ENCODE measurements around the gene BIVM. TPM values are rescaled to one million over a fixed set of nuclear protein-coding genes. Genes with fewer than 3 reads are reported as not detected.
"Not testable (repeated sequence)": the region's sequence is repeated elsewhere in the genome, so short reads cannot be mapped to it uniquely, and the experiment has no call there.

BIVM gene, protein sequence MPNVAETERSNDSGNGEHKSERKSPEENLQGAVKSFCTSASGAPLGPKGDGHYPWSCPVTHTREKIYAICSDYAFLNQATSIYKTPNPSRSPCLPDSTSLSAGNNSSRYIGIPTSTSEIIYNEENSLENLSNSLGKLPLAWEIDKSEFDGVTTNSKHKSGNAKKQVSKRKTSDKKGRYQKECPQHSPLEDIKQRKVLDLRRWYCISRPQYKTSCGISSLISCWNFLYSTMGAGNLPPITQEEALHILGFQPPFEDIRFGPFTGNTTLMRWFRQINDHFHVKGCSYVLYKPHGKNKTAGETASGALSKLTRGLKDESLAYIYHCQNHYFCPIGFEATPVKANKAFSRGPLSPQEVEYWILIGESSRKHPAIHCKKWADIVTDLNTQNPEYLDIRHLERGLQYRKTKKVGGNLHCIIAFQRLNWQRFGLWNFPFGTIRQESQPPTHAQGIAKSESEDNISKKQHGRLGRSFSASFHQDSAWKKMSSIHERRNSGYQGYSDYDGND
- total RNA-seq, result 23.8 TPM

GRCh38 chr13:102798581-102799425 is at the start of gene BIVM, which contains the start of gene POGLUT2:
Gene BIVM, plus strand, starts transcription at chr13:102799119. Its CDS starts 8,149 bp downstream, at chr13:102807268.
Gene POGLUT2, minus strand, starts transcription at chr13:102798976. Its CDS starts 306 bp downstream, at chr13:102798670.
- peak; percentile 91 for DNase-seq (ENCODE audit: low spot score)

- no peak for DNase-seq (ENCODE audit: low spot score)
Measured at GRCh38 chr13:102751886-102752285, 47.0 kb upstream of the BIVM start.

GRCh38 chr13:102757006-102757405 is 41.9 kb upstream of the BIVM start:
- DNase-seq (ENCODE audit: low spot score), result no peak

- DNase-seq (ENCODE audit: low spot score), result no peak
Measured at GRCh38 chr13:102758842-102759241, 40.1 kb upstream of the BIVM start.

GRCh38 chr13:102761071-102761470 is 37.8 kb upstream of the BIVM start:
- DNase-seq (ENCODE audit: low spot score), result no peak

- DNase-seq (ENCODE audit: low spot score), result no peak
Measured at GRCh38 chr13:102763741-102764140, 35.2 kb upstream of the BIVM start.

- no peak for DNase-seq (ENCODE audit: low spot score)
Measured at GRCh38 chr13:102768909-102769308, 30.0 kb upstream of the BIVM start.

GRCh38 chr13:102769679-102770078 is 29.2 kb upstream of the BIVM start:
- no peak for DNase-seq (ENCODE audit: low spot score)

DNA sequence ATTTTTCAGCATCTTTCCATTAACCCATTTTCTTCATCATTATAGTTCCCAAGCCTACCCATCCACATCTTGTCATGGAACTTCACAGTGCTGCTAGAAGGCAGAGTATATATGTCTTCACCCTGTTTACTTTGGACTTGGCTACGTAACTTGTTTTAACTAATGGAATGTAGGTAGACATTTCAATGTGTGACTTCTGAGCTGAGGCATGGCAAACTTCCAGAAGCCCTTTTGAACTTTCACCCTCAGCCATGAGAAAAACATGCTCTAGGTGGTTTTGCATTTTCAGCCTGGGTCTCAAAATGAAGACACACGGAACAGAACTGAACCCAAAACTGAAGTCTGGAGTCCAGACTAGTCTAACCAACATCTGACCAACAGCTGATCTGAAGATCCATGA is 28.5 kb upstream of the BIVM start:
- DNase-seq (ENCODE audit: low spot score), result no peak

DNA sequence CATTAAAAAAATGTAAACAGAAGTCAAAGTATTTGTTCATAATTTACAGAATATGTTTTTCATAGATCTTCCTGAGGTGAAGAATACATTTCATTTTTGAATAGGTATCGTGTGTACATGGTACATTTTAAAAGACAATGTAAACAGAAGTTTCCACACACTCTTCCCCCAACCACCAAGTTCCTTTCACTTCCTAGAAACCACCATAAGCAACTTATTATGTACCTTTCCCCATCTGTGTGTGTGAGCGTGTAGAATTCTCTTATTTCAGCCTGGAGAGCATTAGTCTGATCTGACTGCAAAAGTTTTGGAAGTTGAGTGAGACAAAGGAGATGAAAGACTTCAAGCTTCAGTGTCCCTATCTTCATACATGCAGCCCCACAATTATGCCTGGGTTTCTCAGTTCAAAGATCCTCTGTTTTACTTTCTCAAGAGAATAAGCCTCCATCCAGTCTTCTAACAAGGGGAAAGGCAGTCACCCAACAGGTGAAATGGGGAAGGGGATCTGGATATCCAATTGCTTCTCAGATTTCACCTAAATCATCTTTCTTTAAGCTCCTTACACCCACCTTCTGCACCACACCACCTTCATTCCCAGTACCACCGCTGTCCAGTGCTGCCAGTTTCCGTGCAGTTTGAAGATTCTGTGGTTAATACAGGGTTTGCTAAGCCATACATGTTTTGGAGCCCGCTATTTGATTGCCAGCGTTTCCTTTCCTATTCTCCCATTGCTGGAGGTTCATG is 27.4 kb upstream of the BIVM start:
- no peak for DNase-seq (ENCODE audit: low spot score)

DNA sequence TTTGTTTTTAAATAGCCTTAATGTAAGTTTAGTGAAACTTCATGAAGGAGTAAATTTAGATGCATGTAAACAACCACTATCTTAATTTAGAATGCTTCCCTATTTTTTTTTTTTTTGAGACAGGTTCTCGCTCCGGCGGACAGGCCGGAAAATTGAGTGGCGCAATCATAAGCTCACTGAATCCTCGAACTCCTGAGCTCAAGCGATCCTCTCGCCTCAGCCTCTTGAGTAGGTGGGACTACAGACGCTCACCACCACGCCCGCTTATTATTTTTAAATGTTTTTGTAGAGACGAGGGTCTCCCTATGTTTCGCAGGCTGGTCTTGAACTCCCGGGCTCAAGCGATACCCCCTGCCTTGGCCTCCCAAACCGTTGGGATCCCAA is 26.9 kb upstream of the BIVM start:
- DNase-seq (ENCODE audit: low spot score), result no peak

DNA sequence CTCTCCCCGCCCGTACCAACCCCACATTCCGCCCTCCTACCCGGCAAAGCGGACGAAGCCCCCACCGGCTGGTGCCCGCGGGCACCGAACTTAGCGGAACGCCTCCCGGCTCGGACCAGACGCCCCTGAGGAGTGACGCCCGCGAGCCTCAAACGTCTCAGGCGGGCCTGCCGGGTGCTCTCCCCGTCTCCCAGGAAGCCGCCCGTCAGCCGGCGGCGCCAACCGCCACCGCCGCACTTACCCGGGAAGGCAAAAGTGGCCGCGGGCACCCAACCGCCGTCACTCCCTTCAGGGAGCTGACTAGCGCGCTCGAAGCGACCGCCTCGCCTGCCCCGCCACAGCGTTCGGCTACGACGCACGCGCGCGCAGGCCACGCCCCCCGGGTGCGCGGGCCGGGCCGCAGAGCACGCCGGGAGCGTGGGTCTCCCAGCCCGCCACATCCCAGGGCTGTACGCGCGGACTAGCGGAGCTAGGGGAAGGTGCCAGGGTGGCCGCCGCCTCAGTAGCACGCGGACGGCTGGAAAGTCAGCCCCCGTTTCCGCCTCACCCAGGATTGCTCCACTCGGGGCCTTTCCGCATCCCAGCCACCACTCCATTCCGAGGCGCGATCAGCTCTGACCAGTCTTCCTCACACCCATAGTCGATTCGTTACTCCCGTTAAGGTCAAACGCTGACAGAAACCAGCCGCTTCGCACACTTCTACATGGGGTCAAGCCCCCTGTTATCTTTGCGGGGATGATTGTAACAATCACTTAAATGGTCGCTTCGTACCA is 25.3 kb upstream of the BIVM start, which contains the start of gene TEX30:
Gene TEX30 (minus strand): TSS at position 346 of the 773 bp plus-strand sequence. CDS start 3,760 bp downstream, outside the sequence.
- DNase-seq (ENCODE audit: low spot score), result peak; percentile 84

- DNase-seq (ENCODE audit: low spot score), result no peak
Measured at GRCh38 chr13:102774214-102774568, 24.7 kb upstream of the BIVM start.

GRCh38 chr13:102774591-102775520 is 24.1 kb upstream of the BIVM start:
- no peak for DNase-seq (ENCODE audit: low spot score)

DNA sequence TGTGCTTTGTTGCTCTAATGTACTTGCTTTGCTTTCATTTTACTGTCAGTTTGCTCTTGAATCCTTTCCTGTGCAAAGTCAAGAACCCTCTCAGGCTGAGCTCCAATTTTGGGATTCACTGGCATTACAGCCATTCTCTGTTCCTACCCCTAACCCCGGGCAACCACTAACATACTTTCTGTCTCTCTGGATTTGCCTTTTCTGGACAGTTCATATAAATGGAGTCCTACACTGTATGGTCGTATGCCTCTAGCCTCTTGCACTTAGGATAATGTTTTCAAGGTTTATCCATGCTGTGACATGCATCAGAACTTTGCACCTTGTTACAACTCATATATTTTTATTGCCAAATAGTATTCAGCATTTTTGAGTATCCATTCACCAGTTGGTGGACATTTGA is 22.6 kb upstream of the BIVM start:
- no peak for DNase-seq (ENCODE audit: low spot score)

DNA sequence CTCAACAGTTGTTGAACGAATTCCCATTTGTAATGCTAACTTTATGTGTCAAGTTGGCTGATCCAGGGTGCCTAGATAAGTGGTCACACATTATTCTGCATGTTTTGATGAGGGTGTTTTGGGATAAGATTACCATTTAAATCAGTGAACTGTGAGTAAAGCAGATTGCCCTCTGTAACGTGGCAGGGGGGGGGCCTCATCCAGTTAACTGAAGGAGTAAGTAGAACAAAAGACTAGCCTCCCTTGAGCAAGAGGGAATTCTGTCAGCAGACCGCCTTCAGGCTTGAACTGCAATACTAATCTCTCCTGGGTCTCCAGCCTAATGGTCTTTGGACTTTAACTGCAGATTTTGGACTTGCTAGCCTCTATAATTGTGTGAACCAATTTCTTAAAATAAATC is 21.2 kb upstream of the BIVM start:
- DNase-seq (ENCODE audit: low spot score), result no peak

GRCh38 chr13:102779436-102780159 is 19.3 kb upstream of the BIVM start:
- DNase-seq (ENCODE audit: low spot score), result no peak

DNA sequence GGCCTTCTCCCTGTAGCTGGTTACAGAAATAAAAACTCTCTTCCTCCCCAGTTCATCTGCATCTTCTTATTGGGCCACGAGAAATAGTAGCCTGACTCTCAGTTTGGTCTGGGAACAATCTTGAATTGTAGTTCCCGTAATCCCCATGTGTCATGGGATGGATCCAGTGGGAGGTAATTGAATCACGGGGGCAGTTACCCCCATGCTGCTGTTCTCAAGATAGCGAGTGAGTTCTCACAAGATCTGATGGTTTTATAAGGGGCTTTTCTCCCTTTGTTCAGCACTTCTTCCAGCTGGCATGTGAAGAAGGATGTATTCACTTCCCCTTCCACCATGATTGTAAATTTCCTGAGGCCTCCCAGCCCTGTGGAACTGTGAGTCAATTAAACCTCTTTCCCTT is 18.3 kb upstream of the BIVM start:
- not testable (repeated sequence) for DNase-seq (ENCODE audit: low spot score)

GRCh38 chr13:102781591-102781990 is 17.3 kb upstream of the BIVM start:
- DNase-seq (ENCODE audit: low spot score), result no peak

Data from mucosa of gallbladder (tissue), 1 donor.